GM12874 (cell line): ENCODE measurements around the gene ATP11A.

Experiments
- TF ChIP-seq, protein P1 (sequence below): IDR thresholded peaks from 2 replicates; pipeline ENCODE4 v1.5.1; 2011; ENCODE audit warnings: low read depth, mild to moderate bottlenecking, control low read depth, low read length, moderate library complexity; ENCODE audit not compliant: insufficient read depth

ATP11A gene

DNA sequence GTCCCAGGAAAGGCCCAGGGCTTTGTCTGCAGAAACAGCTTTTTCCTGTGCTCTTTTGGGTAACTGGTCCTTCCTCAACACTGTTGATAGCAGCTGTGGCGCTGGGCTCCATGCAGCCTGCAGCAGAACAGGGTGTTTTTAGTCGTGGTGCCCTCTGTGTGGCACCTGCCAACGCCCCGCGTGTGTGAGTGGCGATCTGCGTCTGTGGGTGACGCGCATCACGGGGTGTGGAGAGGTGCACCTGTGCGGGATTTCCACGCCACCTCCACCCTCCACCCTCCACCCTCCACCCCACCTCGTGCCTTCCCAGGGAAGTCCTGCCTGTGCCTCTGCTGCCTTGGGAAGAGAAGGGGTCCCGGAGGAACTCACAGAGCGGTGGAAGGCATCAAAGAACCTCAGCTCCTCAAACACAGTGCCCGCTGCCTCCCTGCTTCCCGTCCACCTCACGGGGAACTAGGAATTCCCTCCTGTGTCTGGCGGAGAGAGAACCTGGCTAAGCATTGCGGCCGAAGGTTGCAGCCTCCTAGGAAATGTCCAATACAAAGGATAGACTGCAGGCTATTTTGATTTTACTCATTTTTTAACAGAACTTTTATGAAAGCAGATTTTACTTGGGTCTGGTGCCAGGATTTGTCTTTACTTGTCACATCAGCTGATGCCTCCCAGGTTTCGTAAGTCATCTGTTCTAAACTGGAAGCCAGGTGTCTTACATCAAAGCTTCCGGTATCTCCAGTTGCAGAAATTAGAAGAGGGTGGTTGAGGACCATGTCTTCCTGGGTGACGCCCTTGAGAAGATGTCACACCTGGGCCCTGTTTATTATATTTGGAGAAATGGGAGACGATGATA is 84.0 kb downstream of the ATP11A start:
- TF ChIP-seq, protein P1, sequence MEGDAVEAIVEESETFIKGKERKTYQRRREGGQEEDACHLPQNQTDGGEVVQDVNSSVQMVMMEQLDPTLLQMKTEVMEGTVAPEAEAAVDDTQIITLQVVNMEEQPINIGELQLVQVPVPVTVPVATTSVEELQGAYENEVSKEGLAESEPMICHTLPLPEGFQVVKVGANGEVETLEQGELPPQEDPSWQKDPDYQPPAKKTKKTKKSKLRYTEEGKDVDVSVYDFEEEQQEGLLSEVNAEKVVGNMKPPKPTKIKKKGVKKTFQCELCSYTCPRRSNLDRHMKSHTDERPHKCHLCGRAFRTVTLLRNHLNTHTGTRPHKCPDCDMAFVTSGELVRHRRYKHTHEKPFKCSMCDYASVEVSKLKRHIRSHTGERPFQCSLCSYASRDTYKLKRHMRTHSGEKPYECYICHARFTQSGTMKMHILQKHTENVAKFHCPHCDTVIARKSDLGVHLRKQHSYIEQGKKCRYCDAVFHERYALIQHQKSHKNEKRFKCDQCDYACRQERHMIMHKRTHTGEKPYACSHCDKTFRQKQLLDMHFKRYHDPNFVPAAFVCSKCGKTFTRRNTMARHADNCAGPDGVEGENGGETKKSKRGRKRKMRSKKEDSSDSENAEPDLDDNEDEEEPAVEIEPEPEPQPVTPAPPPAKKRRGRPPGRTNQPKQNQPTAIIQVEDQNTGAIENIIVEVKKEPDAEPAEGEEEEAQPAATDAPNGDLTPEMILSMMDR: no peak

DNA sequence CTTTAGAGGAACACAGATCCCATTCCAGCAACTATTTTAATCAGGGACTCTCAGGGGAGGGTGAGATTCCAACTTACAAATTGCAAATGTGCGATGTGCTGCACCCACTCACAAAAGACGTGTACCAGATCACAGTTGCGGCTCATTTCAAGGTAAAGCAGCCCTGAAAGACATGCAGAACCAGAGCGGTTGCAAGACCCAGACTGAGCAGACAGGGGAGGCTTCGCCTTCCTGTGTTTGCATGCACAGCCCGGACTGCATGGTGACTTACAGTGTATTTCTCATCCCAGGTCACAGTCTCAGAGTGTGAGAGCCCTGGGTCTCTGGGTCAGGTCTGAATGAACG is 84.6 kb downstream of the ATP11A start:
- TF ChIP-seq, protein P1: no peak

DNA sequence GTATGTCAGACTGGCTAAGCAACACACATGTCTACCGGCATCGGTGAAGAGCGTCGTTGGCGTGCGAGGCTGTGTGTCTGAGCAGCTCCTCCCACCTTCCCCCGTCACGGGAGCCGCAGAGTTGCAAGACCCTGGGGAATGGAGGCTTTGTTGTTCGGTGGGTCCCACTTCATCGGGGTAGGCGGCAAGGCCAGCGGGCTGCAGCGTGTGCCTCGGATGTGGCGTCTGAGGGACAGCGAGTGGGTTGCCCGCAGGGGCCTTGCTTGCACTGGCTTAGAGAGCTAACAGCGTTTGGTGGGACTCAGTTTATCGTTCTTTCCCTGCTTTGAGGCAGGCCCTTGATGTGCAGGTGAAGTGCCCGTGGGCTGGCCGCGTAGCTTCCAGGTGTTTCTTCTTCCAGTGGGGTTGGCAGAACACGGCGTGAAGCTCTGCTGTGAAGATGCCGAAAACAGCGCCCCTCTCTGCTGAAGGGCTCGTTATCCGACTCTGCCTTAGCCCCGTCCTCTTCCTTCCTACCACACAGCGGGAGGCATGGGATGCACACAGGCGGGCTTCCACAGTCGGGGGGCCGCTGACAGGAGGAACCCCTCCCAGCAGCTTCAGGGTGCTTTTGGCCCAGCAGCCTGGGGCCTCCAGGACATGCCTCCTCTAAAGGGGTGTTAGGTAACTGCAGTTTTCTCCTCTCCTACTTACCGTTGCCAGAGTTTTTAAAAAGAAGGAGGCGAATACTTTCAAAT is 85.2 kb downstream of the ATP11A start:
- TF ChIP-seq, protein P1: no peak

DNA sequence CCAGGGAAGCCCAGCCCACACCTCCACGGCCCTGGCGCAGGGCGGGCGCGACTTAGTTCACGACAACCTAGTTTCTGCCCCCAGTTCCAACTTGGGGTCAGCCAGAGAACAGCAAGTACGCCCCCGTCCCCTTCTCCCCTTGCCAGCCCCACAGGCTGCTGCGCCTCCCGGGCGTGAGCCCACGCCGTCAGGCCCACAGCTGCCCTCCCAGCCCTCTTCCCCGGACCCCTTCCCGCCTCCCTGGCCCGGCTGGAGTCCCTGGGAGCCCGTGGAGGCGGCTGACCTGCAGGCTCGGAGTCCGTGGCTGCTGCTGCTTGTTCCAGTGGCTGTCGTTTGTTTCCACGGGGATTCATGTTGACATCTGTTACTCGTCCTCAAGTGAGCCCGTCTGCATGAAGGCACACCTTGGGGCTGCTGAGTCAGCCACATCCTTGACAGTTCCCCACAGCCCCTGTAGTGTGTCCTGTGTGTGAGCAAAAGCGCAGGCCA is 86.0 kb downstream of the ATP11A start:
- TF ChIP-seq, protein P1: no peak

DNA sequence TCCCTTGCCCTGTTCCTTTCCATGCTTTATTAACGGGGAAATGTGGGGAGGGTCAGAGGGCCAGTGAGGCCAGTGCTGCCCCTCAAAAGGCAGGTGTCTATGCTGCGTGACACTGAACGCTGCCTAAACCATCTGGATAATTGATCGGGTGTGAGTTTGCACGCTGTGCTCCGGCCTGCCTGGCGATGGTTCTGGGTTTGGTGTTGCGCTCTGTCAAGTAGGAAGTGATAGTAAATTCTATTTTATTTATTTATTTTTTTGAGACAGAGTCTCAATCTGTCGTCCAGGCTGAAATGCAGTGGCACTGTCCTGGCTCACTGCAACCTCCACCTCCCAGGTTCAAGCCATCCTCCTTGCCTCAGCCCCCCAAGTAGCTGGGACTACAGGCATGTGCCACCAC is 86.5 kb downstream of the ATP11A start:
- TF ChIP-seq, protein P1: no peak

DNA sequence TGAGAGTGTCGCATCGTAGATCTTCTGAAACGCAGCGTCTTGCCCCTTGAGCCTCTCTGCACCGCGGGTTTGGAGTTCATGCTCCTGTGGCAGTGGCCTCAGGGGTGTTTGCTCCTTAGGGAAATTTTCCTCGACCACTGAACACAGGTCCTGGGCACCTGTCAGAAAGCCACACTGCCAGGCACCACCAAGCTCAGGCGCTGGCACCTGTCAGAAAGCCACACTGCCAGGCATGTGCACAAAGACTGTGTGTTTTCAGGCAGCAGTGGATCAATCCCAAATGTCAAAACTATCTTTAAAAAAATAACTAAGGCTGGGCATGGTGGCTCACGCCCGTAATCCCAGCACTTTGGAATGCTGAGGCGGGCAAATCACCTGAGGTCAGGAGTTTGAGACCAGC is 87.1 kb downstream of the ATP11A start:
- TF ChIP-seq, protein P1: no peak

DNA sequence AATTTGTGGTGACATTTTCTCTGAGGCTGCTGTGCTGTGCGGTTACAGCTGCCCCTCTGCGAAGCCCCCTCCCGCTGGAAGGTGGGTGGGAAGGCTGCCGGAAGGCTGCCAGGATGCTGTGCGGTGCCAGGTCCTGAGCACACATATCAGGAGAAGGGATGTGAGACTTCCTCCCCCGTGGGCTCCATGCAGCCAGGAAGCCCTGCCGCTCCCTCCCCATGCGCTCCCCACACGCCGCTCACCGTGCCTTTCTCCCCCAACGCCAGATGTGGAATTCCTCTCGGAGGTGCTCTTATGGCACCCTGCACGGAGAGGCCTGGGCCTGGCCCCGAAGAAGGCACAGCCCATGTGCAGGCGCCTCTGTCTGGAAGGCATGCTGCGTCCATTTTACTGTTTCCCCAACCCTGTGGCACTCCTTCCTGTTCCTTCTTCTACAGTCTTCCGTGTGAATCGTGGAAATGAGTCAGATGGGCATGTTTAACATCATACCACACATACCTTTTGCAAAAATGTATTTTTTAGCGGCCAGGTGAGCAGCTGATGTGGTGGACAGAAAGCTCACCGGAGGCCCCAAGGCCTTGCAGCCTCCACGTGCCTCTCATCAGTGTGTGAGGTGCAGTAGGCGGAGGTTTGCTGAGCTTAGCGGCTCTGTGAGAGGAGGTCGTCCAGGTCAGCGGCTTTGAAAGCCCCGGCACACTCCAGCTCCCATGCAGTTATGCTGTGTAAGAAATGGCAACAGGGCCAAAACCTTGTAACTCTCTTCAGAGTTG is 88.0 kb downstream of the ATP11A start:
- TF ChIP-seq, protein P1: no peak
